ENCODE results near the gene EMC8.

The EMC8 gene

GRCh38 chr16:85845266-85845665 lies 45.9 kb upstream of the EMC8 start:
- no peak overlapping the region for H3K23ac ChIP-seq (ENCODE audit: low read length)
- H3K4me3 ChIP-seq (ENCODE audit: low read length) = no peak overlapping the region
- H4K8ac ChIP-seq (ENCODE audit: low read depth, low read length) = no peak overlapping the region
- no peak overlapping the region for H2BK5ac ChIP-seq (ENCODE audit: low read length)
- H3K27me3 ChIP-seq (ENCODE audit: insufficient read depth, low read length, poor library complexity) = no peaks in the 10 kb centered on the region
- no peak overlapping the region for H3K27ac ChIP-seq (ENCODE audit: low read depth, low read length)
- H2BK15ac ChIP-seq (replicated peaks; ENCODE audit: low read depth) = no peak overlapping the region
- H3K9ac ChIP-seq (ENCODE audit: low read length) = no peak overlapping the region
- no peak overlapping the region for H3K4me2 ChIP-seq (ENCODE audit: low read length)
- no peak overlapping the region for H2BK120ac ChIP-seq (ENCODE audit: low read depth, low read length)
- H3K18ac ChIP-seq (ENCODE audit: low read length) = no peak overlapping the region
- WGBS (ENCODE audit: extremely low coverage, insufficient coverage, low lambda C conversion rate) = no CpG with 5 or more reads among the region's 20 CpGs
- no peaks in the 10 kb centered on the region for H3K4me1 ChIP-seq (ENCODE audit: control insufficient read depth, low read depth, low read length)
- no peak overlapping the region for H3K4ac ChIP-seq (ENCODE audit: low read depth, low read length)
- no peak overlapping the region for H3K56ac ChIP-seq (ENCODE audit: low read length)
- no peaks in the 10 kb centered on the region for H3K36me3 ChIP-seq (ENCODE audit: control insufficient read depth, insufficient read depth, low read length)
- no peak overlapping the region for H2AK5ac ChIP-seq (ENCODE audit: low read length)
- DNase-seq = no peak
- no peaks in the 10 kb centered on the region for H3K79me2 ChIP-seq (ENCODE audit: control insufficient read depth, insufficient read depth, low read length)
- no peak overlapping the region for H4K5ac ChIP-seq (ENCODE audit: low read length)
- no peaks in the 10 kb centered on the region for H3K79me1 ChIP-seq (ENCODE audit: low read length)

- Histone ChIP-seq H3K79me1 (ENCODE audit: low read length) (no peaks in the 10 kb centered on the region), H3K36me3 (ENCODE audit: control insufficient read depth, insufficient read depth, low read length) (no peaks in the 10 kb centered on the region), H3K23ac (ENCODE audit: low read length) (no peak overlapping the region), H3K9ac (ENCODE audit: low read length) (no peak overlapping the region), H2BK120ac (ENCODE audit: low read depth, low read length) (no peak overlapping the region), H3K4me2 (ENCODE audit: low read length) (no peak overlapping the region), H3K18ac (ENCODE audit: low read length) (no peak overlapping the region), H3K27me3 (ENCODE audit: insufficient read depth, low read length, poor library complexity) (no peaks in the 10 kb centered on the region), H3K4me1 (ENCODE audit: control insufficient read depth, low read depth, low read length) (no peaks in the 10 kb centered on the region), H4K5ac (ENCODE audit: low read length) (no peak overlapping the region), H3K27ac (ENCODE audit: low read depth, low read length) (no peak overlapping the region), H2BK15ac (replicated peaks; ENCODE audit: low read depth) (no peak overlapping the region), H3K4ac (ENCODE audit: low read depth, low read length) (no peak overlapping the region), H3K56ac (ENCODE audit: low read length) (no peak overlapping the region), H4K8ac (ENCODE audit: low read depth, low read length) (no peak overlapping the region), H2AK5ac (ENCODE audit: low read length) (no peak overlapping the region), H3K79me2 (ENCODE audit: control insufficient read depth, insufficient read depth, low read length) (no peaks in the 10 kb centered on the region), H3K4me3 (ENCODE audit: low read length) (no peak overlapping the region), H2BK5ac (ENCODE audit: low read length) (no peak overlapping the region)
- no peak for DNase-seq
- no CpG with 5 or more reads among the region's 15 CpGs for WGBS (ENCODE audit: extremely low coverage, insufficient coverage, low lambda C conversion rate)
These were observed 45.4 kb upstream of the EMC8 start for GRCh38 chr16:85844786-85845185.

- Histone ChIP-seq H3K79me1 (ENCODE audit: low read length) (no peaks in the 10 kb centered on the region), H3K4me2 (ENCODE audit: low read length) (no peak overlapping the region), H3K56ac (ENCODE audit: low read length) (no peak overlapping the region), H2BK5ac (ENCODE audit: low read length) (no peak overlapping the region), H2BK15ac (replicated peaks; ENCODE audit: low read depth) (no peak overlapping the region), H3K23ac (ENCODE audit: low read length) (no peak overlapping the region), H2BK120ac (ENCODE audit: low read depth, low read length) (no peak overlapping the region), H4K5ac (ENCODE audit: low read length) (no peak overlapping the region), H2AK5ac (ENCODE audit: low read length) (no peak overlapping the region), H3K36me3 (ENCODE audit: control insufficient read depth, insufficient read depth, low read length) (no peaks in the 10 kb centered on the region), H3K27me3 (ENCODE audit: insufficient read depth, low read length, poor library complexity) (no peaks in the 10 kb centered on the region), H3K4me3 (ENCODE audit: low read length) (no peak overlapping the region), H3K9ac (ENCODE audit: low read length) (no peak overlapping the region), H3K18ac (ENCODE audit: low read length) (no peak overlapping the region), H3K27ac (ENCODE audit: low read depth, low read length) (no peak overlapping the region), H3K79me2 (ENCODE audit: control insufficient read depth, insufficient read depth, low read length) (no peaks in the 10 kb centered on the region), H3K4me1 (ENCODE audit: control insufficient read depth, low read depth, low read length) (no peaks in the 10 kb centered on the region), H4K8ac (ENCODE audit: low read depth, low read length) (no peak overlapping the region), H3K4ac (ENCODE audit: low read depth, low read length) (no peak overlapping the region)
- no peak for DNase-seq
These were observed 44.8 kb upstream of the EMC8 start for GRCh38 chr16:85844169-85844481.

GRCh38 chr16:85843471-85844168 lies 44.3 kb upstream of the EMC8 start:
- Histone ChIP-seq H3K4me1 (ENCODE audit: control insufficient read depth, low read depth, low read length) (no peaks in the 10 kb centered on the region), H3K79me1 (ENCODE audit: low read length) (no peaks in the 10 kb centered on the region), H3K36me3 (ENCODE audit: control insufficient read depth, insufficient read depth, low read length) (no peaks in the 10 kb centered on the region), H2BK15ac (replicated peaks; ENCODE audit: low read depth) (no peak overlapping the region), H2BK120ac (ENCODE audit: low read depth, low read length) (no peak overlapping the region), H3K4me2 (ENCODE audit: low read length) (no peak overlapping the region), H3K23ac (ENCODE audit: low read length) (no peak overlapping the region), H2AK5ac (ENCODE audit: low read length) (no peak overlapping the region), H4K8ac (ENCODE audit: low read depth, low read length) (no peak overlapping the region), H2BK5ac (ENCODE audit: low read length) (no peak overlapping the region), H4K5ac (ENCODE audit: low read length) (no peak overlapping the region), H3K27me3 (ENCODE audit: insufficient read depth, low read length, poor library complexity) (no peaks in the 10 kb centered on the region), H3K18ac (ENCODE audit: low read length) (no peak overlapping the region), H3K9ac (ENCODE audit: low read length) (no peak overlapping the region), H3K4me3 (ENCODE audit: low read length) (no peak overlapping the region), H3K27ac (ENCODE audit: low read depth, low read length) (no peak overlapping the region), H3K79me2 (ENCODE audit: control insufficient read depth, insufficient read depth, low read length) (no peaks in the 10 kb centered on the region), H3K56ac (ENCODE audit: low read length) (no peak overlapping the region), H3K4ac (ENCODE audit: low read depth, low read length) (no peak overlapping the region)
- no peak for DNase-seq
- WGBS (ENCODE audit: extremely low coverage, insufficient coverage, low lambda C conversion rate) = 100% methylated on average over 2 of the region's 11 CpGs

- H2BK120ac ChIP-seq (ENCODE audit: low read depth, low read length) = no peak overlapping the region
- no peak for DNase-seq
- no peaks in the 10 kb centered on the region for H3K27me3 ChIP-seq (ENCODE audit: insufficient read depth, low read length, poor library complexity)
- no peak overlapping the region for H2AK5ac ChIP-seq (ENCODE audit: low read length)
- no peaks in the 10 kb centered on the region for H3K36me3 ChIP-seq (ENCODE audit: control insufficient read depth, insufficient read depth, low read length)
- WGBS (ENCODE audit: extremely low coverage, insufficient coverage, low lambda C conversion rate) = no CpG with 5 or more reads among the region's 9 CpGs
- H3K9ac ChIP-seq (ENCODE audit: low read length) = no peak overlapping the region
- H3K79me1 ChIP-seq (ENCODE audit: low read length) = no peaks in the 10 kb centered on the region
- H3K27ac ChIP-seq (ENCODE audit: low read depth, low read length) = no peak overlapping the region
- H3K79me2 ChIP-seq (ENCODE audit: control insufficient read depth, insufficient read depth, low read length) = no peaks in the 10 kb centered on the region
- no peak overlapping the region for H3K4ac ChIP-seq (ENCODE audit: low read depth, low read length)
- no peaks in the 10 kb centered on the region for H3K4me1 ChIP-seq (ENCODE audit: control insufficient read depth, low read depth, low read length)
- no peak overlapping the region for H4K5ac ChIP-seq (ENCODE audit: low read length)
- H2BK5ac ChIP-seq (ENCODE audit: low read length) = no peak overlapping the region
- H4K8ac ChIP-seq (ENCODE audit: low read depth, low read length) = no peak overlapping the region
- no peak overlapping the region for H2BK15ac ChIP-seq (replicated peaks; ENCODE audit: low read depth)
- H3K4me2 ChIP-seq (ENCODE audit: low read length) = no peak overlapping the region
- H3K56ac ChIP-seq (ENCODE audit: low read length) = no peak overlapping the region
- H3K18ac ChIP-seq (ENCODE audit: low read length) = no peak overlapping the region
- H3K4me3 ChIP-seq (ENCODE audit: low read length) = no peak overlapping the region
- no peak overlapping the region for H3K23ac ChIP-seq (ENCODE audit: low read length)
These were observed 43.5 kb upstream of the EMC8 start for GRCh38 chr16:85842848-85843247.

- no peak overlapping the region for H3K18ac ChIP-seq (ENCODE audit: low read length)
- no peak overlapping the region for H4K5ac ChIP-seq (ENCODE audit: low read length)
- no peak overlapping the region for H3K27ac ChIP-seq (ENCODE audit: low read depth, low read length)
- no peak overlapping the region for H3K56ac ChIP-seq (ENCODE audit: low read length)
- no peak overlapping the region for H2BK5ac ChIP-seq (ENCODE audit: low read length)
- no peak overlapping the region for H2BK120ac ChIP-seq (ENCODE audit: low read depth, low read length)
- H3K4me2 ChIP-seq (ENCODE audit: low read length) = no peak overlapping the region
- no peaks in the 10 kb centered on the region for H3K79me1 ChIP-seq (ENCODE audit: low read length)
- no CpG with 5 or more reads among the region's 9 CpGs for WGBS (ENCODE audit: extremely low coverage, insufficient coverage, low lambda C conversion rate)
- no peak overlapping the region for H3K4ac ChIP-seq (ENCODE audit: low read depth, low read length)
- no peak overlapping the region for H3K4me3 ChIP-seq (ENCODE audit: low read length)
- no peak overlapping the region for H4K8ac ChIP-seq (ENCODE audit: low read depth, low read length)
- DNase-seq = no peak
- no peak overlapping the region for H3K9ac ChIP-seq (ENCODE audit: low read length)
- no peak overlapping the region for H2BK15ac ChIP-seq (replicated peaks; ENCODE audit: low read depth)
- no peak overlapping the region for H3K23ac ChIP-seq (ENCODE audit: low read length)
- H3K79me2 ChIP-seq (ENCODE audit: control insufficient read depth, insufficient read depth, low read length) = no peaks in the 10 kb centered on the region
- H3K27me3 ChIP-seq (ENCODE audit: insufficient read depth, low read length, poor library complexity) = no peaks in the 10 kb centered on the region
- H3K36me3 ChIP-seq (ENCODE audit: control insufficient read depth, insufficient read depth, low read length) = no peaks in the 10 kb centered on the region
- no peaks in the 10 kb centered on the region for H3K4me1 ChIP-seq (ENCODE audit: control insufficient read depth, low read depth, low read length)
- no peak overlapping the region for H2AK5ac ChIP-seq (ENCODE audit: low read length)
These were observed 43.1 kb upstream of the EMC8 start for GRCh38 chr16:85842435-85842834.

Measured in mesendoderm (in vitro differentiated cells).